AG04449 (cell line): Measurements from ENCODE around the gene ZFAND3.

Source experiments
- CTCF ChIA-PET: fragments of 350-600 bp; formaldehyde crosslinking; extraction: SDS; loops from one replicate; lab custom pipeline; 2021; ENCODE audit warnings: antibody characterized with exemption; lab: Yijun Ruan, JAX
- POLR2A ChIA-PET: fragments of 400-600, 350-600 bp; formaldehyde crosslinking; extraction: SDS; loops from one replicate; lab custom pipeline; 2020; ENCODE audit warnings: antibody characterized with exemption, inconsistent platforms; lab: Yijun Ruan, JAX
- DNase-seq: peaks from one replicate; pipeline ENCODE4 v3.0.0-alpha.2; 2010; ENCODE audit warnings: low read depth, low spot score
- H3K4me3 ChIP-seq: 2 replicates; pipeline ENCODE4 v1.5.1; 2011; ENCODE audit warnings: low read depth, mild to moderate bottlenecking, control low read depth, low read length
- TF ChIP-seq, protein P1 (sequence below): IDR thresholded peaks from one replicate; pipeline ENCODE4 v1.5.1; 2011; ENCODE audit warnings: mild to moderate bottlenecking, moderate library complexity, low read length, control low read depth, inconsistent platforms; ENCODE audit not compliant: insufficient read depth; ENCODE audit errors: missing control alignments

The ZFAND3 gene

DNA sequence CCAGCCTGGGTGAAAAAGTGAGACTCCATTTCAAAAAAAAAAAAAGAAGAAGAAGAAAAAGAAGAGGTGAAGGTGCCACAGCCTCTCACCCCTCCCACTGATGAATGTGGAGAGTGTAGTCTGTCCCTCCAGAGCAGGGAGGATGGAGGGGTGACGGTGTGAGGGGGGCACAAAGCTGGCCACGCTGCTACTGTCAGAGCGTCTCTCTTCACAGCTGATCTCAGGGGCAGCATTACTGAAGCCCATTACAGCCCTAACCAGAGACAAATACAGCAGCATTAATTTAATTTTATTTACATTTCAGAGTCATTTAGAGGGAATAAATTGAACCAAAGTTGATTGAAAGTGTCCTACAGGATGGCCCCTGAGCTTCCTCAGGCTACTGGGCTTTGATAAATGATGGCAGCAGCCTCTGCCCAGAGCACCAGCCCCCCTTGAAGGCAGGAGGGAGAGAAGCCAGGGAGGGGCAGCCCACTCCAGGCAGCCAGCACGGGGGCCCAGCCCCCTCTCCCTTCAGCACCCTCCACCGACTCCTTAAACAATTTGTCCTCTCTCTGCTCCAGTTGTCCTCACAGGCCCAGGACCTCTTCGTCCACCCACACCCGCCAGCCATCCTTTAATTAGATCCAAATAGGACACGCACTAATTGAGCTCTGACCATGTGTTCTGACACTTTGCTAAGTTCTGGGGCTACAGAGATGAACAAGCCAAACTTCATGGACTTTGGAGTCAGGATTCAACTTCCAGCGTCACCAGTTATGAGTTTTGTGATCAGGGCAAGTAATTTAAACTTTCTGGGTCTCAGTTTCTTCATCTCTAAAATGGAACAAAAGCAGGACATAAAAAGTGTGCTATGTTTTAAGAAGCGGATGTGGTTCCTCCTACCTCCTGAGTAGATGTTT, 18.6 kb upstream of the ZFAND3 start:
- no peak overlapping the region for H3K4me3 ChIP-seq
- no peak for DNase-seq
- ChIA-PET POLR2A (no interaction called here), CTCF (interaction anchor here (0.9 to 2.6 kb wide), 2 partner anchors 9 to 10 kb away, joined by 3 to 17 read pairs; no protein-coding TSS in a partner anchor)
- TF ChIP-seq, protein P1, sequence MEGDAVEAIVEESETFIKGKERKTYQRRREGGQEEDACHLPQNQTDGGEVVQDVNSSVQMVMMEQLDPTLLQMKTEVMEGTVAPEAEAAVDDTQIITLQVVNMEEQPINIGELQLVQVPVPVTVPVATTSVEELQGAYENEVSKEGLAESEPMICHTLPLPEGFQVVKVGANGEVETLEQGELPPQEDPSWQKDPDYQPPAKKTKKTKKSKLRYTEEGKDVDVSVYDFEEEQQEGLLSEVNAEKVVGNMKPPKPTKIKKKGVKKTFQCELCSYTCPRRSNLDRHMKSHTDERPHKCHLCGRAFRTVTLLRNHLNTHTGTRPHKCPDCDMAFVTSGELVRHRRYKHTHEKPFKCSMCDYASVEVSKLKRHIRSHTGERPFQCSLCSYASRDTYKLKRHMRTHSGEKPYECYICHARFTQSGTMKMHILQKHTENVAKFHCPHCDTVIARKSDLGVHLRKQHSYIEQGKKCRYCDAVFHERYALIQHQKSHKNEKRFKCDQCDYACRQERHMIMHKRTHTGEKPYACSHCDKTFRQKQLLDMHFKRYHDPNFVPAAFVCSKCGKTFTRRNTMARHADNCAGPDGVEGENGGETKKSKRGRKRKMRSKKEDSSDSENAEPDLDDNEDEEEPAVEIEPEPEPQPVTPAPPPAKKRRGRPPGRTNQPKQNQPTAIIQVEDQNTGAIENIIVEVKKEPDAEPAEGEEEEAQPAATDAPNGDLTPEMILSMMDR, result no peak

DNA sequence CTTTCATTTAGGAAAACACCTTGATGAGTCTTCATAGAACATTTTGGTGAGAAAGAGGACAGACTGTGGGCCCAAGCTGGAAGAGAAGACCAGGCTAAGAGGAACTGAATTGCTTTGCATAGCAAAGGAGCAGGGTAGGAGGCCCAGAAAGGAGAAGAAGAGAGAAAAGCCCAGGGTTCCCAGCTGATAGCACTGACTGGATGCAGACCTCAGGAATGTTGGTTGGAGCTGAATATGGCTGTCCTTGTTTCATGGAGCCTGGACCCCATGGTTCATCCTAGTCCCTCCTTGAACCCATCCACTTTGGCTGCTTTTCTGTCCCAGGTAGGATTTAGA, 18.0 kb upstream of the ZFAND3 start:
- no peak for DNase-seq
- no peak overlapping the region for H3K4me3 ChIP-seq
- TF ChIP-seq, protein P1, result no peak
- CTCF ChIA-PET, result interaction anchor here (0.9 to 2.6 kb wide), 2 partner anchors 9 to 10 kb away, joined by 3 to 17 read pairs; no protein-coding TSS in a partner anchor
- POLR2A ChIA-PET, result no interaction called here

DNA sequence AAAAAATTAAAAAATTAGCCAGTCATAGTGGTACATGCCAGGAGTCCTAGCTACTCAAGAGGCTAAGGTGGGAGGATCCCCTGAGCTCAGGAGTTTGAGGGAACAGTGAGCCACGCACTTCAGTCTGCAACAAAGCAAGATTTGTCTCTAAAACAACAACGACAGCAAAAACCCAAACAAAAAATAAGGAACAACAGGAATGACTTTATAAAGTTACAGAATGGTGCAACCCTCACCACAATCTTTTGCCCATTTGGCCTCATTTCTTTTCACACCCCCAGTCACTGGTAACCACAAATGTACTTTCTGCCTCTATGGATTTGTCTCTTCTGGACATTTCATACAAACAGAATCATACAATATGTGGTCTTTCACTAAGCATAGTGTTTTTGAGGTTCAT, 16.7 kb upstream of the ZFAND3 start:
- DNase-seq, result no peak
- POLR2A ChIA-PET, result no interaction called here
- CTCF ChIA-PET, result interaction anchor here (2.6 kb wide), 1 partner anchor 12 kb away, joined by 17 read pairs; no protein-coding TSS in a partner anchor
- TF ChIP-seq, protein P1, result no peak
- no peak overlapping the region for H3K4me3 ChIP-seq

DNA sequence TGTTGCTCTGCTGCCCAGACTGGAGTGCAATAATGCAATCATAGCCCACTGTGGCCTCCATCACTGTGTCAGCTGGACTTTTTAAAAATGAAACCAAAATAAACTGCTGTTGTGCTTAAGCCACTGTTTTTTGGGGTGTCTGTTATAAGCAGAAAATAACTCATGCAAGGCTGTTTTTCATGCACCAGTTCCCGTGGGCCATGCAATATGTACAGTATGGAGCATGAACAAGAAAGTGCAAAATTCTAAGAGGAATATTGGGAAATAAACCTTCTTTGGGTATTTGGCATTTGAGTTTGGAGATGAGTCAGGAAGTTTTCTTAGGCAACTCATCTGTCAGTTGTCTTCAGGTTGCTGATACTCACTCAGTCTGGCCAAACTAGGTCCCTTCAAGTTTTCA, 14.9 kb upstream of the ZFAND3 start:
- no peak for DNase-seq
- TF ChIP-seq, protein P1, result no peak
- no peak overlapping the region for H3K4me3 ChIP-seq
- CTCF ChIA-PET, result interaction anchor here (0.9 to 1.1 kb wide), 2 partner anchors 14 to 61 kb away, joined by 3 read pairs; no protein-coding TSS in a partner anchor
- POLR2A ChIA-PET, result no interaction called here

DNA sequence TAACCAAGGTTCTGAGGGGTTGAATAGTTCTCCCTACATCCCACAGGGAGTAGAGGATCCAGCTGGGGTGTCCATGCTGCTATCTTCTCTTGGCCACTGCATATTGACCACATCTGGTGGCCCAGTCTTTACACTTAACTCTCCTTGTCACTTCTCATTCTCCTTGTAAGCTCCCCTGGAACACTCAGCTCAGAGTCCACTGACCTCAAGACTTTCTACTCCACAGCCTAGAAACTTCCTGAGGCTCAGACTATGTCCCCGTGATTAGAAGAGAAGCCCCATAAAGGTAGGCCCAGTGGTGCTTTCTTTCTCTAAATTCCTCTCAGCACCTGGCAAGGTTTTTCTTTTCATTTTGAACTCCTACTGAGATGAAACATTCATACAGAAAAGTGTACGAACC, 13.3 kb upstream of the ZFAND3 start:
- POLR2A ChIA-PET, result no interaction called here

DNA sequence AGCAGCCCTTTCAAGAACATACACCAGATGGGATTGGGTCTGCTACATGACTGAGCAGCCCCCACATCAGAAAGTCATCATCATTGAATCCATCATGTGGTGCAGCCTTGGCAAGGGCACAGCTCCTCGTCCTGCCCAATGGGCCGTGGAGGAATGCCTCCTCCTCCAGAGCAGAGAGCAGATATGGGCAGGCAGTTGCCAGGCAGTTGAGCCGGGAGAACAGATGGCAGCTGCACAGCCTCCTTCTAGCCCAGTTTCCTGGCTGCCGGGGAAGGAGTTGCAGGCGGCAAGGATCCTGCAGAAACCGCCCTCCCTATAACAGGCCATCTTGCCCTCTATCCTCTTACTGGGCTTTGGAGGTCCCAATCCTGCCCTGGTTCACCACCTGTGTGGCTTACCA, 11.9 kb upstream of the ZFAND3 start:
- no peak for DNase-seq
- CTCF ChIA-PET, result interaction anchor here (1.4 to 1.6 kb wide), 2 partner anchors 16 to 102 kb away, joined by 4 to 5 read pairs; no protein-coding TSS in a partner anchor
- TF ChIP-seq, protein P1, result no peak

More for the DNA sequence above, 13.3 kb upstream of the ZFAND3 start:
- TF ChIP-seq, protein P1, result no peak
- no peak for DNase-seq
- CTCF ChIA-PET, result interaction anchor here (1.6 to 1.9 kb wide), 3 partner anchors 13 to 18 kb away, joined by 3 to 6 read pairs (median 4); no protein-coding TSS in a partner anchor
- no peak overlapping the region for H3K4me3 ChIP-seq

More for the DNA sequence above, 11.9 kb upstream of the ZFAND3 start:
- H3K4me3 ChIP-seq, result no peak overlapping the region
- POLR2A ChIA-PET, result interaction anchor here (0.9 kb wide), 1 partner anchor 11 kb away, joined by 3 read pairs; no protein-coding TSS in a partner anchor
